ENCODE results near the gene MRPL36.

DNA sequence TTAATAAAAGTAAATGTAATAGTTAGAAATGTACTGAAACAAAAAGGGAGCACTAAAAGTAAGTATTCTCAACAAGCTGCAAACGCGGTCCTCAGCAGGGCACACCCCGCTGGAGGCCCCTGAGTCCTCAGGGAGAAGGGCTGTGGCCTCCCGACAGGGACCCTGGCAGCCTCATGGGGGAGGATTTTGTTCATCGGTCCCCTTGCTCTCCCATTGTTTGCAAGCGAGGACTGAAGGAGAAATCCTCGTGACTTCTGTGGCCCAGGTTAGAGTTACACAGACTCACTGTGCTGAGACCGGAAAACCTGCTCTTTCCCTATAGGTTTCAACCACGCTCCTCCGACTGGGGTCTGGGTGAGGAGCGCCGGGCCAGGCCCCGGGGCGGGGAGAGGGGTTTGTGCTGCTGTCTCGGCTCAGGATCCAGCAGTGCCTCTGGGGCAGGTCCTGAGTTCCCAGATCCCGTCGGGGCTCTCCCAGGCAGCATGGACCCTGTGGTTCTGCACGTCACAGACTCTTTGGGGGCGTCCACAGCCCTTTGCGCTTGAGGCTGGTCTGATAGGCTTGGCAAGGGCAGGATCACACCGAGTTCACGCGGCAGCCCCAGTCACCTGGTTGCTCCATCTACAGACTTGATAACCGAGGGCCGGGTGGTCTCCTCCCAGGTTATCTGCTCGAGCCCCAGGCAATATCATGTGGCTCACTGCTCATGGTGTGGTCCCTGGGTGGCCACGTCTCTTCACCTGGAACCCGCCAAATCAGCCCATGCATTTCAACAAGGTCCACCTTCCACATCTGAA, 38.8 kb downstream of the MRPL36 start:
- TF ChIP-seq CTCF (conservative IDR thresholded peaks at IDR 0.05; ENCODE audit: low read depth, low read length) (no peak), BHLHE40 (IDR thresholded peaks at IDR 0.05; ENCODE audit: low read depth, low read length) (no peak), SMC3 (IDR thresholded peaks at IDR 0.05; ENCODE audit: low read depth, low read length) (no peak), ELK1 (IDR thresholded peaks at IDR 0.05; ENCODE audit: borderline replicate concordance, low read depth, low read length) (no peak)
- TF ChIP-seq, protein P1, sequence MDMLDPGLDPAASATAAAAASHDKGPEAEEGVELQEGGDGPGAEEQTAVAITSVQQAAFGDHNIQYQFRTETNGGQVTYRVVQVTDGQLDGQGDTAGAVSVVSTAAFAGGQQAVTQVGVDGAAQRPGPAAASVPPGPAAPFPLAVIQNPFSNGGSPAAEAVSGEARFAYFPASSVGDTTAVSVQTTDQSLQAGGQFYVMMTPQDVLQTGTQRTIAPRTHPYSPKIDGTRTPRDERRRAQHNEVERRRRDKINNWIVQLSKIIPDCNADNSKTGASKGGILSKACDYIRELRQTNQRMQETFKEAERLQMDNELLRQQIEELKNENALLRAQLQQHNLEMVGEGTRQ (IDR thresholded peaks at IDR 0.05; ENCODE audit: low read depth, low read length): no peak

All from IMR-90 (cell line).